Measurements from ENCODE around the gene FAM151B. TPM values are rescaled to one million over a fixed set of nuclear protein-coding genes. Genes with fewer than 3 reads are reported as not detected.

The FAM151B gene
- total RNA-seq, 1 donor from 2014 or later, result 3.0 TPM

GRCh38 chr5:80504833-80505232 is 16.9 kb downstream of the FAM151B start:
- peaks cover 2% of the 10 kb centered on the region for H3K36me3 Mint-ChIP-seq

GRCh38 chr5:80507663-80508062 is 19.8 kb downstream of the FAM151B start:
- Mint-ChIP-seq H3K9me3 (no peaks in the 10 kb centered on the region), H3K27ac (no peak overlapping the region), H3K4me3 (no peak overlapping the region), H3K36me3 (peaks cover 7% of the 10 kb centered on the region), H3K27me3 (no peaks in the 10 kb centered on the region), H3K4me1 (ENCODE audit: unreplicated experiment) (no peaks in the 10 kb centered on the region)
- TF ChIP-seq CTCF (conservative IDR thresholded peaks at IDR 0.05), result no peak
- DNase-seq (ENCODE audit: extremely low spot score, unreplicated experiment), result no peak

More at GRCh38 chr5:80504833-80505232, 16.9 kb downstream of the FAM151B start:
- no peak overlapping the region for H3K27ac Mint-ChIP-seq
- H3K9me3 Mint-ChIP-seq, result no peaks in the 10 kb centered on the region
- no peaks in the 10 kb centered on the region for H3K4me1 Mint-ChIP-seq (ENCODE audit: unreplicated experiment)
- no peak for DNase-seq (ENCODE audit: extremely low spot score, unreplicated experiment)
- no peak for TF ChIP-seq CTCF (conservative IDR thresholded peaks at IDR 0.05)
- H3K27me3 Mint-ChIP-seq, result no peaks in the 10 kb centered on the region
- H3K4me3 Mint-ChIP-seq, result no peak overlapping the region

GRCh38 chr5:80508844-80509243 is 20.9 kb downstream of the FAM151B start:
- Mint-ChIP-seq H3K4me3 (no peak overlapping the region), H3K4me1 (ENCODE audit: unreplicated experiment) (no peaks in the 10 kb centered on the region), H3K27me3 (no peaks in the 10 kb centered on the region), H3K27ac (no peak overlapping the region), H3K9me3 (no peaks in the 10 kb centered on the region), H3K36me3 (peaks cover 11% of the 10 kb centered on the region)
- DNase-seq (ENCODE audit: extremely low spot score, unreplicated experiment), result no peak
- no peak for TF ChIP-seq CTCF (conservative IDR thresholded peaks at IDR 0.05)

GRCh38 chr5:80509362-80509761 is 21.5 kb downstream of the FAM151B start:
- Mint-ChIP-seq H3K4me1 (ENCODE audit: unreplicated experiment) (no peaks in the 10 kb centered on the region), H3K27ac (no peak overlapping the region), H3K9me3 (no peaks in the 10 kb centered on the region), H3K4me3 (no peak overlapping the region), H3K36me3 (peaks cover 11% of the 10 kb centered on the region), H3K27me3 (no peaks in the 10 kb centered on the region)
- no peak for TF ChIP-seq CTCF (conservative IDR thresholded peaks at IDR 0.05)
- no peak for DNase-seq (ENCODE audit: extremely low spot score, unreplicated experiment)

- Mint-ChIP-seq H3K36me3 (peaks cover 7% of the 10 kb centered on the region), H3K4me3 (no peak overlapping the region), H3K27me3 (no peaks in the 10 kb centered on the region), H3K27ac (no peak overlapping the region), H3K4me1 (ENCODE audit: unreplicated experiment) (no peaks in the 10 kb centered on the region), H3K9me3 (no peaks in the 10 kb centered on the region)
- no peak for DNase-seq (ENCODE audit: extremely low spot score, unreplicated experiment)
- TF ChIP-seq CTCF (conservative IDR thresholded peaks at IDR 0.05), result no peak
Observed at GRCh38 chr5:80516826-80517225, 28.9 kb downstream of the FAM151B start.

- Mint-ChIP-seq H3K27me3 (no peaks in the 10 kb centered on the region), H3K27ac (no peak overlapping the region), H3K36me3 (no peaks in the 10 kb centered on the region), H3K4me1 (ENCODE audit: unreplicated experiment) (no peaks in the 10 kb centered on the region), H3K9me3 (peaks cover under 1% of the 10 kb centered on the region), H3K4me3 (no peak overlapping the region)
- DNase-seq (ENCODE audit: extremely low spot score, unreplicated experiment), result no peak
- no peak for TF ChIP-seq CTCF (conservative IDR thresholded peaks at IDR 0.05)
Observed at GRCh38 chr5:80540691-80541090, 52.8 kb downstream of the FAM151B start.
